GM12878 (cell line): ENCODE results near the gene NELFB. TPM values are rescaled to one million over a fixed set of nuclear protein-coding genes. Genes with fewer than 3 reads are reported as not detected.

Source experiments
- EP300 ChIP-seq, 2 experiments: fragments of 150-350 bp in 1 of 2; IDR thresholded peaks; 2 replicates each; pipeline ENCODE4 v1.6.1; 2011 to 2012; ENCODE audit warnings: low read depth in 2 of 2, low read length in 2 of 2, borderline replicate concordance in 1 of 2, improper control_type of control experiment in 1 of 2, inconsistent platforms in 1 of 2; ENCODE audit not compliant: control insufficient read depth in 1 of 2
- POU2F2 ChIP-seq: IDR thresholded peaks from 3 replicates; pipeline ENCODE4 v1.6.1; 2011; ENCODE audit warnings: low read depth, mild to moderate bottlenecking, low read length, borderline replicate concordance
- ZNF384 ChIP-seq: IDR thresholded peaks from 2 replicates; pipeline ENCODE4 v1.6.1; 2012; ENCODE audit warnings: low read depth, mild to moderate bottlenecking, low read length, improper control_type of control experiment, borderline replicate concordance
- polyA plus RNA-seq, 11 experiments: library from polyadenylated mRNA; depleted of rRNA in 4 of 11; unstranded in 6 of 11; stranded (reverse) in 5 of 11; fragments of >200 nt; fragmentation: Nextera tagmentation in 4 of 11; fragmentation: Illumina TruSeq in 1 of 11; extraction: Ambion mirVana in 4 of 11; extraction: Trizol in 1 of 11; gene quantifications; 1 replicate in 1 of 11; 2 replicates in 10 of 11; pipeline versions ENCODE4 v1.2.1 to v1.2.3, GENCODE V29; 2011 to 2016; ENCODE audit warnings: inconsistent platforms in 2 of 11, missing spikeins in 2 of 11, low read depth in 1 of 11
- total RNA-seq, 4 experiments: library from RNA; depleted of rRNA in 3 of 4; stranded (reverse); fragments of >200 nt in 3 of 4; fragmentation: Illumina TruSeq in 1 of 4; extraction: Trizol in 1 of 4; gene quantifications; 2 replicates each; pipeline versions ENCODE4 v1.2.1 to v1.2.3, GENCODE V29; 2013 to 2021
- TF ChIP-seq, protein P1 (sequence below): IDR thresholded peaks from 2 replicates; pipeline ENCODE4 v1.6.1; 2011; ENCODE audit warnings: borderline replicate concordance, low read depth, mild to moderate bottlenecking, moderate library complexity, mixed read lengths, low read length; ENCODE audit not compliant: insufficient read depth; ENCODE audit errors: extremely low read length
- TF ChIP-seq, protein P2 (sequence below): fragments of 150-350 bp; IDR thresholded peaks from 2 replicates; pipeline ENCODE4 v1.6.1; 2016; ENCODE audit warnings: low read depth, low read length

Gene NELFB
- total and polyA plus RNA-seq, 10 of the 15 experiments (the other 5 are each of a cell fraction or from before 2014, with no cell fraction given), result 0.19 to 63.4 (median 30.9) TPM

DNA sequence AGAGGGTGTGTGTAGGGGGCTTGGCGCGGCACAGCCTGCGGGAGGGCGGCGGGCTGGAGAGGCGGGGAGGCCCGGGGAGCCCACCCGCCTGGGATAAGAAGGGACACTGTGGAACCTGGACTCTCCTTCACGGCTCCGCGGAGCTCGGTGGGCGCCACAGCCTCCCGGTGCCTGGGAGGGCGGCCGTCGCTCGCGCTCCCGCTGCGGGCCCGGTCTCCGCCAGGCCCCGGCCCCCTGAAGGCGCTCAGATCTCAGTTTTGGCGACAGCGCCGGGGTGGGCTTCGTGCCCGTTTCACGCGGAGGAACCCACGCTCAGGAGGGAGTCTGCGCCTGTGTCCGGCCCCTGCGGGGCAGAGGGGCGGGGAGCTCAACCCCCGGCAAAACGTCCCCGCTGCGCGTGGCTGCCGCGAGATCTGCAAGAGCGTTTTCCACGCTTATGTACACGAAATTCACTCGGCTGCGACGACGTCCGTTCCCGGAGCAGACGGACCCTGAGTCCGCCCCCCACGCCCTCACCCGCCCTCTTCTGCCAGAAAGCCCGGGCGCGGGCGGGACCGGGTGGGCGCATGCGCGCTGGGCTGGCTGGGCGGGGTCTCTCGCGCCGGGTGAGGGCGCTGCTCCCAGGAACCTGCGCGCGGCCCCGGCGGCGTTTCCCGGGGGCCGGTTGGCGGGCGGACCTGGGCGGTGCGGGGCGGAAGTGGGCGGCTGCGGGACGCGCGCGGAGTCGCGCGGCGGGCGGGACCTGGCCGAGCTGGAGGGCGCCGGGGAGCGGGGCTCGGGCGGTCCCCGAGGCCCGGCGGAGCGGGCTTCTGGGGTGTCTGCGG is at the start of gene NELFB (continued):
- TF ChIP-seq, protein P1, sequence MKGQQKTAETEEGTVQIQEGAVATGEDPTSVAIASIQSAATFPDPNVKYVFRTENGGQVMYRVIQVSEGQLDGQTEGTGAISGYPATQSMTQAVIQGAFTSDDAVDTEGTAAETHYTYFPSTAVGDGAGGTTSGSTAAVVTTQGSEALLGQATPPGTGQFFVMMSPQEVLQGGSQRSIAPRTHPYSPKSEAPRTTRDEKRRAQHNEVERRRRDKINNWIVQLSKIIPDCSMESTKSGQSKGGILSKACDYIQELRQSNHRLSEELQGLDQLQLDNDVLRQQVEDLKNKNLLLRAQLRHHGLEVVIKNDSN, result peak; percentile 15
- TF ChIP-seq EP300 (IDR thresholded peaks at IDR 0.05; ENCODE audit: borderline replicate concordance in 1 of 2, control insufficient read depth in 1 of 2, low read depth in 2 of 2, low read length in 2 of 2) (no peak), ZNF384 (no peak), POU2F2 (0 out of 3 replicates have a peak, but pooled peaks have one; percentile 55)
- TF ChIP-seq, protein P2, sequence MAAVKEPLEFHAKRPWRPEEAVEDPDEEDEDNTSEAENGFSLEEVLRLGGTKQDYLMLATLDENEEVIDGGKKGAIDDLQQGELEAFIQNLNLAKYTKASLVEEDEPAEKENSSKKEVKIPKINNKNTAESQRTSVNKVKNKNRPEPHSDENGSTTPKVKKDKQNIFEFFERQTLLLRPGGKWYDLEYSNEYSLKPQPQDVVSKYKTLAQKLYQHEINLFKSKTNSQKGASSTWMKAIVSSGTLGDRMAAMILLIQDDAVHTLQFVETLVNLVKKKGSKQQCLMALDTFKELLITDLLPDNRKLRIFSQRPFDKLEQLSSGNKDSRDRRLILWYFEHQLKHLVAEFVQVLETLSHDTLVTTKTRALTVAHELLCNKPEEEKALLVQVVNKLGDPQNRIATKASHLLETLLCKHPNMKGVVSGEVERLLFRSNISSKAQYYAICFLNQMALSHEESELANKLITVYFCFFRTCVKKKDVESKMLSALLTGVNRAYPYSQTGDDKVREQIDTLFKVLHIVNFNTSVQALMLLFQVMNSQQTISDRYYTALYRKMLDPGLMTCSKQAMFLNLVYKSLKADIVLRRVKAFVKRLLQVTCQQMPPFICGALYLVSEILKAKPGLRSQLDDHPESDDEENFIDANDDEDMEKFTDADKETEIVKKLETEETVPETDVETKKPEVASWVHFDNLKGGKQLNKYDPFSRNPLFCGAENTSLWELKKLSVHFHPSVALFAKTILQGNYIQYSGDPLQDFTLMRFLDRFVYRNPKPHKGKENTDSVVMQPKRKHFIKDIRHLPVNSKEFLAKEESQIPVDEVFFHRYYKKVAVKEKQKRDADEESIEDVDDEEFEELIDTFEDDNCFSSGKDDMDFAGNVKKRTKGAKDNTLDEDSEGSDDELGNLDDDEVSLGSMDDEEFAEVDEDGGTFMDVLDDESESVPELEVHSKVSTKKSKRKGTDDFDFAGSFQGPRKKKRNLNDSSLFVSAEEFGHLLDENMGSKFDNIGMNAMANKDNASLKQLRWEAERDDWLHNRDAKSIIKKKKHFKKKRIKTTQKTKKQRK, result no peak
